Loucy (cell line): ENCODE results near the gene NLRC4.
"Not testable (repeated sequence)": the region's sequence is repeated elsewhere in the genome, so short reads cannot be mapped to it uniquely, and the experiment has no call there.

ENCODE experiments used
- H2AFZ ChIP-seq: fragments of 200-600 bp; sonication (generic); 2 replicates; pipeline ENCODE4 v1.6.0; 2016; ENCODE audit warnings: antibody characterized with exemption, mild to moderate bottlenecking, low read length, moderate library complexity
- H3F3A ChIP-seq: fragments of 200-600 bp; 2 replicates; pipeline ENCODE4 v1.6.0; 2016; ENCODE audit warnings: antibody characterized with exemption, low read depth, mild to moderate bottlenecking
- H3K27me3 ChIP-seq: fragments of 200-600 bp; sonication (generic); 2 replicates; pipeline ENCODE4 v1.6.1; 2014; ENCODE audit warnings: low read length, mild to moderate bottlenecking; ENCODE audit not compliant: insufficient read depth, poor library complexity, severe bottlenecking
- H3K36me3 ChIP-seq: fragments of 200-600 bp; sonication (generic); 2 replicates; pipeline ENCODE4 v1.6.1; 2016; ENCODE audit warnings: low read length; ENCODE audit not compliant: insufficient read depth
- H3K4me1 ChIP-seq: fragments of 200-600 bp; sonication (generic); 2 replicates; pipeline ENCODE4 v1.5.1; 2014; ENCODE audit warnings: low read length, mild to moderate bottlenecking; ENCODE audit not compliant: insufficient read depth, poor library complexity, severe bottlenecking
- H3K4me2 ChIP-seq: fragments of 200-600 bp; sonication (generic); 2 replicates; pipeline ENCODE4 v1.6.0; 2014; ENCODE audit warnings: antibody characterized with exemption, low read length, low read depth, mild to moderate bottlenecking; ENCODE audit not compliant: poor library complexity, severe bottlenecking
- H3K4me3 ChIP-seq: fragments of 200-600 bp; sonication (generic); 2 replicates; pipeline ENCODE4 v1.5.1; 2014; ENCODE audit warnings: low read length, mild to moderate bottlenecking, mixed read lengths; ENCODE audit not compliant: poor library complexity, severe bottlenecking
- H3K79me2 ChIP-seq: fragments of 200-600 bp; sonication (generic); 2 replicates; pipeline ENCODE4 v1.6.1; 2014; ENCODE audit warnings: low read length; ENCODE audit not compliant: insufficient read depth
- H3K9ac ChIP-seq: fragments of 200-600 bp; sonication (generic); 2 replicates; pipeline ENCODE4 v1.6.0; 2014; ENCODE audit warnings: mild to moderate bottlenecking, low read depth, low read length, moderate library complexity; ENCODE audit not compliant: poor library complexity, severe bottlenecking
- H3K9me2 ChIP-seq: fragments of 200-600 bp; sonication (generic); replicated peaks from 2 replicates; pipeline ENCODE4 v1.6.1; 2016; ENCODE audit warnings: low read depth, low read length, mixed read lengths
- H3K9me3 ChIP-seq: fragments of 200-600 bp; sonication (generic); 2 replicates; pipeline ENCODE4 v1.6.1; 2014; ENCODE audit warnings: mild to moderate bottlenecking, antibody characterized with exemption, low read length, low read depth; ENCODE audit not compliant: insufficient read depth
- H4K20me1 ChIP-seq: fragments of 200-600 bp; sonication (generic); 2 replicates; pipeline ENCODE4 v1.6.0; 2014; ENCODE audit warnings: antibody characterized with exemption, low read length, mild to moderate bottlenecking; ENCODE audit not compliant: insufficient read depth, poor library complexity, severe bottlenecking
- EZH2phosphoT487 ChIP-seq: fragments of 200-600 bp; IDR thresholded peaks from 2 replicates; pipeline ENCODE4 v1.6.1; 2018; ENCODE audit warnings: antibody characterized with exemption, mild to moderate bottlenecking, moderate library complexity, borderline replicate concordance
- TF ChIP-seq, protein P1 (sequence below): fragments of 200-600 bp; sonication (generic); conservative IDR thresholded peaks from 2 replicates; pipeline ENCODE4 v1.5.1; 2014; ENCODE audit warnings: mild to moderate bottlenecking, antibody characterized with exemption, low read length

Gene NLRC4

GRCh38 chr2:32264422-32265105 is at the start of gene NLRC4:
TSS of gene NLRC4 (minus strand) at chr2:32264886. CDS start at chr2:32256775, 8,111 bp downstream.
- Histone ChIP-seq H2AFZ (no peak within 1 kb of the TSS; the same call in 1 of the 2 replicates), H3K4me3 (no peak within 1 kb of the TSS)

DNA sequence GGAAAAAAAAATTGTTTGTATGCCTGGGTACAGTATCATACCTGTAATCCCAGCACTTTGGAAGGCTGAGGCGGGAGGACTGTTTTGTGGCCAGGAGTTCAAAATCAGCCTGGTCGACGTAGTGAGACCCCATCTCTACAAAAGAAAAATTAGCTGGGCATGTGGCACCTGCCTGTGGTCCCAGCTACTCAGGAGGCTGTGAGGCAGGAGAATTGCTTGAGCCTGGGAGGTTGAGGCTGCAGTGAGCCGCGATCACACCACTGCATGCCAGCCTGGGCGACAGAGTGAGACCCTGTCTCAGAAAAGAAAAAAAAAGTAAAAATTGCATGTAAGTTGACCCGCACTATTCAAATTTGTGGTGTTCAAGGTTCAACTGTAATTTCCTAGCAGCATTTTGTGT is 45.9 kb upstream of the NLRC4 start:
- no peak overlapping the region for H3K4me2 ChIP-seq
- H3K4me1 ChIP-seq, result no peaks in the 10 kb centered on the region
- H3K9me3 ChIP-seq, result no peaks in the 10 kb centered on the region

More at GRCh38 chr2:32264422-32265105, at the start of gene NLRC4:
- Histone ChIP-seq H4K20me1 (no peaks in the 10 kb centered on the region), H3K9me3 (no peaks in the 10 kb centered on the region), H3K9ac (no peak within 1 kb of the TSS), H3K9me2 (no peaks in the 10 kb centered on the region), H3F3A (no peaks in the 10 kb centered on the region), H3K4me1 (no peaks in the 10 kb centered on the region), H3K36me3 (no peaks in the 10 kb centered on the region), H3K4me2 (no peak within 1 kb of the TSS), H3K79me2 (no peaks in the 10 kb centered on the region), H3K27me3 (no peaks in the 10 kb centered on the region)
- TF ChIP-seq, protein P1, sequence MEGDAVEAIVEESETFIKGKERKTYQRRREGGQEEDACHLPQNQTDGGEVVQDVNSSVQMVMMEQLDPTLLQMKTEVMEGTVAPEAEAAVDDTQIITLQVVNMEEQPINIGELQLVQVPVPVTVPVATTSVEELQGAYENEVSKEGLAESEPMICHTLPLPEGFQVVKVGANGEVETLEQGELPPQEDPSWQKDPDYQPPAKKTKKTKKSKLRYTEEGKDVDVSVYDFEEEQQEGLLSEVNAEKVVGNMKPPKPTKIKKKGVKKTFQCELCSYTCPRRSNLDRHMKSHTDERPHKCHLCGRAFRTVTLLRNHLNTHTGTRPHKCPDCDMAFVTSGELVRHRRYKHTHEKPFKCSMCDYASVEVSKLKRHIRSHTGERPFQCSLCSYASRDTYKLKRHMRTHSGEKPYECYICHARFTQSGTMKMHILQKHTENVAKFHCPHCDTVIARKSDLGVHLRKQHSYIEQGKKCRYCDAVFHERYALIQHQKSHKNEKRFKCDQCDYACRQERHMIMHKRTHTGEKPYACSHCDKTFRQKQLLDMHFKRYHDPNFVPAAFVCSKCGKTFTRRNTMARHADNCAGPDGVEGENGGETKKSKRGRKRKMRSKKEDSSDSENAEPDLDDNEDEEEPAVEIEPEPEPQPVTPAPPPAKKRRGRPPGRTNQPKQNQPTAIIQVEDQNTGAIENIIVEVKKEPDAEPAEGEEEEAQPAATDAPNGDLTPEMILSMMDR, result no peak
- no peak for TF ChIP-seq EZH2phosphoT487

GRCh38 chr2:32293966-32294562 is 29.4 kb upstream of the NLRC4 start:
- H3K9ac ChIP-seq, H3K4me3 ChIP-seq, H3K4me2 ChIP-seq, H3K27me3 ChIP-seq, H3F3A ChIP-seq, H3K36me3 ChIP-seq, H3K4me1 ChIP-seq, H2AFZ ChIP-seq, H3K79me2 ChIP-seq, H3K9me2 ChIP-seq, H3K9me3 ChIP-seq: not testable (repeated sequence)
- H4K20me1 ChIP-seq, result peaks cover 11% of the 10 kb centered on the region

More for the DNA sequence above, 45.9 kb upstream of the NLRC4 start:
- TF ChIP-seq, protein P1, result no peak
- Histone ChIP-seq H4K20me1 (no peaks in the 10 kb centered on the region), H3K4me3 (no peak overlapping the region), H3K9me2 (no peaks in the 10 kb centered on the region), H3K79me2 (no peaks in the 10 kb centered on the region), H3F3A (no peaks in the 10 kb centered on the region), H2AFZ (no peak overlapping the region), H3K36me3 (peaks cover 11% of the 10 kb centered on the region; the same call in 1 of the 2 replicates), H3K27me3 (no peaks in the 10 kb centered on the region), H3K9ac (no peak overlapping the region)

DNA sequence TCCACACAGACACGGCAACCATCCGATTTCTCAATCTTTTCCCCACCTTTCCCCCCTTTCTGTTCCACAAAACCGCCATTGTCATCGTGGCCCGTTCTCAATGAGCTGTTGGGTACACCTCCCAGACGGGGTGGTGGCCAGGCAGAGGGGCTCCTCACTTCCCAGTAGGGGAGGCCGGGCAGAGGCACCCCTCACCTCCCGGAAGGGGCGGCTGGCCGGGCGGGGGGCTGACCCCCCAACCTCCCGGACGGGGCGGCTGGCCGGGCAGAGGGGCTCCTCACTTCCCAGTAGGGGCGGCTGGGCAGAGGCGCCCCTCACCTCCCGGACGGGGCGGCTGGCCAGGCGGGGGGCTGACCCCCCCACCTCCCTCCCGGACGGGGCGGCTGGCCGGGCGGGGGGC is 28.8 kb upstream of the NLRC4 start:
- not testable (repeated sequence) for H3K79me2 ChIP-seq, H3K9me3 ChIP-seq, H3K4me3 ChIP-seq, H3K9me2 ChIP-seq, H3K36me3 ChIP-seq, H3K27me3 ChIP-seq, H3K4me1 ChIP-seq, H2AFZ ChIP-seq, H3K9ac ChIP-seq, H3K4me2 ChIP-seq, H3F3A ChIP-seq
- peaks cover 17% of the 10 kb centered on the region for H4K20me1 ChIP-seq
